Sigmoid colon (tissue), 4 donors: ENCODE results near the gene CST1.
"Not testable (repeated sequence)": the region's sequence is repeated elsewhere in the genome, so short reads cannot be mapped to it uniquely, and the experiment has no call there.

Experiments used
- EP300 ChIP-seq, 4 donors: sonication (generic); formaldehyde crosslinking; IDR thresholded peaks; one replicate each; pipeline ENCODE4 v1.6.1; 2017; ENCODE audit warnings: antibody characterized with exemption in 4 of 4
- POLR2A ChIP-seq, 2 donors: fragments of 450-650 bp; IDR thresholded peaks; one replicate each; pipeline ENCODE4 v1.6.1; 2016; ENCODE audit warnings: antibody characterized with exemption in 2 of 2, mild to moderate bottlenecking in 2 of 2, moderate library complexity in 2 of 2
- TF ChIP-seq, protein P1 (sequence below), 4 experiments: fragments of 450-650 bp in 3 of 4; fragments of 200-600 bp in 1 of 4; IDR thresholded peaks; one replicate each; pipeline ENCODE4 v1.5.1; 2016 to 2019; ENCODE audit warnings: antibody characterized with exemption in 4 of 4, mild to moderate bottlenecking in 3 of 4, moderate library complexity in 2 of 4

DNA sequence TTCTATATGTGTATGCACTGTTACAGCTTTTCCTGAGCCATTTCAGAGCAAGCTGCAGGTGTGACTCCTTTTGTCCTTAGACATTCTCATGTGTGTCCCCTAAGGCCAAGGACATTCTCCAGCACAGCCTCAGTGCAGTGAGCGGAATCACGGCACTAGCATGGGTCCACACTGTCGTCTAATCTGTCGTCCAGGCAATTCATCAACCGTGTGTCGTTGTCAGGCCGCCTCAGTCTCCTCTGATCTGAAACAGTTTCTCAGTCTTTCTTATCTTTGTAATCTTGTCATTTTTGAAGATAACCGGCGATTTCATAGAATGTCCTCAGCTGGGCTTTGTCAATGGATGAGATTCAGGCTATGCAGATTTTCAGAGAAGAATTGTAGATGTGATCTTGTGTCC lies 31.4 kb downstream of the CST1 start:
- TF ChIP-seq, protein P1, sequence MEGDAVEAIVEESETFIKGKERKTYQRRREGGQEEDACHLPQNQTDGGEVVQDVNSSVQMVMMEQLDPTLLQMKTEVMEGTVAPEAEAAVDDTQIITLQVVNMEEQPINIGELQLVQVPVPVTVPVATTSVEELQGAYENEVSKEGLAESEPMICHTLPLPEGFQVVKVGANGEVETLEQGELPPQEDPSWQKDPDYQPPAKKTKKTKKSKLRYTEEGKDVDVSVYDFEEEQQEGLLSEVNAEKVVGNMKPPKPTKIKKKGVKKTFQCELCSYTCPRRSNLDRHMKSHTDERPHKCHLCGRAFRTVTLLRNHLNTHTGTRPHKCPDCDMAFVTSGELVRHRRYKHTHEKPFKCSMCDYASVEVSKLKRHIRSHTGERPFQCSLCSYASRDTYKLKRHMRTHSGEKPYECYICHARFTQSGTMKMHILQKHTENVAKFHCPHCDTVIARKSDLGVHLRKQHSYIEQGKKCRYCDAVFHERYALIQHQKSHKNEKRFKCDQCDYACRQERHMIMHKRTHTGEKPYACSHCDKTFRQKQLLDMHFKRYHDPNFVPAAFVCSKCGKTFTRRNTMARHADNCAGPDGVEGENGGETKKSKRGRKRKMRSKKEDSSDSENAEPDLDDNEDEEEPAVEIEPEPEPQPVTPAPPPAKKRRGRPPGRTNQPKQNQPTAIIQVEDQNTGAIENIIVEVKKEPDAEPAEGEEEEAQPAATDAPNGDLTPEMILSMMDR (IDR thresholded peaks at IDR 0.05) = not testable (repeated sequence)
- TF ChIP-seq POLR2A, EP300 (IDR thresholded peaks at IDR 0.05): not testable (repeated sequence)
